ENCODE measurements around the gene AKAP13. TPM values are rescaled to one million over a fixed set of nuclear protein-coding genes. Genes with fewer than 3 reads are reported as not detected.
"Not testable (repeated sequence)": the region's sequence is repeated elsewhere in the genome, so short reads cannot be mapped to it uniquely, and the experiment has no call there.

AKAP13 gene
- polyA plus RNA-seq, 3 donors: 79.6 to 92.8 (median 87.3) TPM

DNA sequence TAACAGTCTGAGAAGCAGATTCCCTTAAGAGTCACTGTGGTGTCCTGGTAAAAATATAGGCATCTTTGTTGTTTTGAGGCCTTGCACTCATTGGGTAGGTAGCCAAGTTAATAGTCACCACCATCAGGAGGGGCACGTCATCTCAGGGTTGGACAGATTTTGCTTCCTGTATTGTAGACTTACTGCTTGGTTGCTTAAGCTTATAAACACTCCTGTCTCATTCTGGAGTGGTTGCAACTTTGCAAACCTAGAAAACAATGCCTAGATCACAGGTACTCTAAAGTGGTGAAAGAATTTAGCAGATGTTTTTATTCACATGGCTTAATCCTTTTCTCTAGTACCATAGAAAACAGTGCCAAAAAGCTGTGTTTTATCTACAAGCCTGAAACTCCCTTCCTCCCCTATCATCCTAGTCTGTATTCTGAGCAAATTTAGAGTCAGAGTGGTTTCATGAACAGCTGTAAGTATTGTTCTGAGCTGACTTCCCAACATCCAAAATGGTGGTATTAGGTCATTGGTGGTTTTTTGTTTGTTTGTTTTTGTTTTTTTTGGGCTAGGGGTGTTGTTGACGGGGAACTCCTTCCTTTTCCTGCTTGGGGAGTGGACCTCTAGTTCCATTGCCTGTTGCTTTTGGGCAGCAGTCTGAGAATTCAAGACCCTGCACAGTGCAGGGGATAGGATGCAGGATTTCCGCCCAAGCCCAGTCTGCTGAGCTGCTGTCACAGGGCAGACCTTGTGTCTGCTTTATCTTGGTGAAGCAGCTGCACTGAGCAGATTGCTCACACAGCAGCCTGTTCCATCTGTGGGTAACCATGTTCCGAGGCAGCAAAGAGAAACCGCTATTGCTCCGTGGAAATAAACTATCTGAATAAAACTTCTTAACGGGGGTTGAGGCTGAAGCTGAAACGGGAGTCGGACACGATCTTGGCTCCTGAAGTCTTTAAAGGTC, 202.0 kb downstream of the AKAP13 start:
- peak; percentile 38 to 54 (median 41) for DNase-seq (ENCODE audit: low read depth in 3 of 3, low spot score in 2 of 3)

DNA sequence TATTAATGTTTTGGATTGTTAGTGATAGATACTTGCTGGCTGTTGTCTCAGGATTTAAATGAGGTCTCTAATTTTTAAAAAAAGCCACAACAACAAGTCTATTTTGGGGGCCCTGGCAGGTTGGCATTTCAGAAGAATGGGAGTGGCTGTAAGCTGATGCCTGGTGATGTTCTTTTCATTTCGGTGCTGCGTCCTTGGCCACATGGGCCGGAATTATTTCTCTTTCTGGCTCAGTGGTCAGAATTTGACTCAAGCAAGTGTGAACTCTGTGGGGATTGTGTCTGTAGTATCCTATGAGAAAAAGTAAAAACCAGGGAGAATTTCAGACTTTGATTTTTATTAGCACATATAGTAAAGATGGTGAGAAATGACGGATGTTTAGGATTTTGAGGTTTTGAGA, 203.0 kb downstream of the AKAP13 start:
- DNase-seq (ENCODE audit: low read depth in 3 of 3, low spot score in 2 of 3): no peak

DNA sequence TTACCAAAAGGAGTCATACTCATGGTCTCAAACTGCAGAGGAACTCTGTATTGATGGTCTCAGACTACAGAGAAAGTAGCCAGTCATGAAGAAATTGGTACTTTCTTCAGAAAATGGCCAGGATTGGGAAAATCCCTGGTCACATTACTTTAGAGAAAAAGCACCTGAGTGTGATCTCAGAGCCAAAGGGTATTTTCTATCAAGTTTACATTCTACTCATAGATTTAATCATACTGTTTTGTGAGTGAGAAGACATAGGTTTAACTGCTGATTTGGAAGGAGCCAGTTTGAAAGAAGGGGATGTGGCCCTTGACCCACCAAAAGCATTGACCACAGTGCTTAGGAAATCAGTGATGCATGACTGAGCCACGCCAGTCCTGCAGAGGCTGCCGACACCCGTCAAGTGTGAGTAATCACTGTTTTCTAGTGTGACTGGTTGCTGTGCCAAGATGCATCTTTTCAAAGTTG, 203.6 kb downstream of the AKAP13 start:
- no peak for DNase-seq (ENCODE audit: low read depth in 3 of 3, low spot score in 2 of 3)

DNA sequence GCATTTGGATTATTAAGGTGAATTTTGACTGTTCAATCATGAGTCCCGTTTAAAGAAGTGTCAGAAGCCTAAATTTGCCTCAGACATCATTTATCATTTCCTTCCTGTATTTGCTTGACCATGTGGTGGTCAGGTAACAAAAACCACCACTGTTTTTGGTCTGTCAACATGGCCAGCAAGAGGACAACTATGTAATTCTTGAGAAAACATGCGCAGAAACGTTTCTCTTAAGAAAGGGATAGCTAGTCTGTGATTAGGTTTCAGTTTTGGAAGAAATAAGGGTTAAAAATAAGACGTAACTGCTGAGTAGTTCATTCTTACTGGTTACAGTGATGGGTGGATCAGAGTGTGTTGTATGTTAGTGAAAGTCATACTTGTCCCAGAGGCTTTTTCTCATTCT, 204.5 kb downstream of the AKAP13 start:
- DNase-seq (ENCODE audit: low read depth in 3 of 3, low spot score in 2 of 3): no peak

DNA sequence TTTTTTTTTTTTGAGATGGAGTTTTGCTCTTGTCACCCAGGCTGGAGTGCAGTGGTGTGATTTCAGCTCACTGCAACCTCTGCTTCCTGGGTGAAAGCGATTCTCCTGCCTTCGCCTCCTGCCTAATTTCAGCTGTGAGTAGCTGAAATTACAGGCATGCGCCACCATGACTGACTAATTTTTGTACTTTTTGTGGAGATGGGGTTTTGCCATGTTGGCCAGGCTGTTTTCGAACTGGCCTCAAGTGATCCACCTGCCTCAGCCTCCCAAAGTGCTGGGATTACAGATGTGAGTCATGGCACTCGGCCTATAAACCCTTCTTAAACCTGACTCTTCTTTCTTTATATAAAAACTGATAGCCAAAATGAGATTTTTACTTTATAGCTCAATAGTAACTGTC, 205.8 kb downstream of the AKAP13 start:
- not testable (repeated sequence) for DNase-seq (ENCODE audit: low read depth in 3 of 3, low spot score in 2 of 3)

DNA sequence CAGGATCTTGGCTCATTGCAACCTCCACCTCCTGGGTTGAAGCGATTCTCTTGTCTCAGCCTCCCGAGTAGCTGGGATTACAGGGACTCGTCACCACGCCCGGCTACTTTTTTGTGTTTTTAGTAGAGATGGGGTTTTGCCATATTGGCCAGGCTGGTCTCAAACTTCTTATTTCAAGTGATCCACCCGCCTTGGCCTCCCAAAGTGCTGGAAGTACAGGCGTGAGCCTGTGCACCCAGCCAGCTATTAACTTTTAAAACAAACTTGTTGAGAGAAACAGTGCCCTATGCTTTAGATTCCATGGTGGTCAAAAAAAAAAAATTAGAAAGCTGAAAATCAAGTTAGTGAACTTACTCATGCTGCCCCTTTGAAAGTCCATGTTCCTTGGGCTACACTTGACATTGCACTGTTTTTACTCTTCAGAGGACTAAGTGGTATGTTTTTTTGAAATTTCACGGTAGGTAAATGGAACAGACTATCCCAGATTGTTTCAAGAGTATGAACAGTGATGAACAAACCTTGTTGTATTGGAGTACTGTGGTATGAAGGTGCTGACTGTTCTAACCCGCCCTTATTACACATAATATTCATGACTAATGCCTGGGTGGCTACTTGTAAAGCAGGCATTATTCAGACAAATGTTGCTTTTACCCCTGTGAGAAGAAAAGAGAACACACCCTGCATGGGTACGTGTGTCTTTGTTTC, 207.5 kb downstream of the AKAP13 start:
- DNase-seq (ENCODE audit: low read depth in 3 of 3, low spot score in 2 of 3): no peak

DNA sequence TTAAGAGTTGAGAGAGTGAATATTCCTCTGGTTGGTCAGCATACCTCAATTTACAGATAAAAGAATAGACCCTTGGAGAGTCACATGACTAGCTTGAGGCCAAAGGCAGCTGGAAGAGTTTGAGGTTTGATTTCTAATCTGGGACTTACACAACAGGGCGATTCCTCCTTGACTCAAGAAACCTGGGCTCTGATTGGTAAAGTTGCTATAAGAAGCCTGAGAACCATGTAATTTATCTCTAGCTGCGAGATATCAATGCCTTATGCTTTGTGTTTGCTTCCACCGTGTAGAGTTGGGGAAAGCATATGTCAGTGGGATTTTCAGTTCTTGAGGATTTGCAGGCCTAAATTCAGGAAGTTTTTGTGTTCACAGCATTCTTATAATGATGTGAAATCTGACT, 208.3 kb downstream of the AKAP13 start:
- no peak for DNase-seq (ENCODE audit: low read depth in 3 of 3, low spot score in 2 of 3)

DNA sequence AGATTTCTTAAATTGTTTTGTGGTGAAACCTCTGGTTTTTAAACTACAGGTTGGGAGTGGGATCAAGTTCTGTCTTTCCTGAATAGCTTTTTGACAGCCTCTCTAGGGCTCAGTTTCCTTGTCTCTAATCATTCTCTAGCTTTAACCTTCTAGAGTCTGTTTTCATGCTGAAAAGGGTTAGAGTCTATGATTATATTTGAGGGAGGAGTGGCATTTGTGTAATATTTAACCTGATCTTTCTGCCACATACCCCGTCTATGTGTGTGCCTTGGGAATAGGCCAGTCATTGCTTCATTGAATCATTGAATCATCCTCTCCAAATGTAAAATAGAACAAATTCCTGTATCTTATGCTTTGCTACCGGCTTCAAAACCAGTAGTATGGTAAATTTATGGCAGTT, 209.4 kb downstream of the AKAP13 start:
- no peak for DNase-seq (ENCODE audit: low read depth in 3 of 3, low spot score in 2 of 3)

DNA sequence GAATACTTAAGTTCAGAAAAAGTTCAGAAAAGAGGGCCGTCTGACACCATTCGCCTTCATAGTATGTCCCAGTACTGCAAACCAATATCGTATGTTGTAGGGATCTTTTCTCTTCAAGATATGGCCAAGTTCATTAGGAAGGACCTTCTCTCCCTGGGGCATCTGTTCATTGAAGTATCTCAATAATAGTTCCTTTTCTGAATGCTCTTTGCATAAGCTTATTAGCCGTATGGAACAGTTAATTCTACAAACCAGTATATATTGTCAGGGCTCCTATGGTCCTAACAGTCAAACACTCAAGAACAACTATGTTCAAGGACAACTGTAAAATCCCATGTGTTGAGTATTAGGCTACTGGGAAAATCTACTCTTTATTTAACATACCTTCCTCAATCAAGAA, 211.2 kb downstream of the AKAP13 start:
- DNase-seq (ENCODE audit: low read depth in 3 of 3, low spot score in 2 of 3): no peak

DNA sequence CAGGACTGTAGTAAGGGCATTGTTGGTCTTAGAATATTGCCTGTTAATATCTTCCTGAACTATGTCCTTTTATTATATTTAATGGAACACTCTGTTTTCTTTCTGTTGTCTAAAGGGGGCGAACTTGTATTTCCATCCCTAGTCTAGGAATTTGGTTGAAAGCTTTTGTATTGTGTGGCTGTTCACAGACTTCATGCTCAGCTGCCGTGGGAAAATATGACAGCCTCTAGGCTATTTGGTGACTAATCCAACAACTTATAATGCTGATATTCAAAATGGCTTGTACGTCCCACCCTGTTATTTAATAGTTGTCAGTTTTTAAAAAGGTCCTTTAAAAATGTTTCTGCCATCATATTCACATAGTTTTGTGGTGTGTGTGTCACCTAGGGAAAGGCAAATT, 211.7 kb downstream of the AKAP13 start:
- no peak for DNase-seq (ENCODE audit: low read depth in 3 of 3, low spot score in 2 of 3)

DNA sequence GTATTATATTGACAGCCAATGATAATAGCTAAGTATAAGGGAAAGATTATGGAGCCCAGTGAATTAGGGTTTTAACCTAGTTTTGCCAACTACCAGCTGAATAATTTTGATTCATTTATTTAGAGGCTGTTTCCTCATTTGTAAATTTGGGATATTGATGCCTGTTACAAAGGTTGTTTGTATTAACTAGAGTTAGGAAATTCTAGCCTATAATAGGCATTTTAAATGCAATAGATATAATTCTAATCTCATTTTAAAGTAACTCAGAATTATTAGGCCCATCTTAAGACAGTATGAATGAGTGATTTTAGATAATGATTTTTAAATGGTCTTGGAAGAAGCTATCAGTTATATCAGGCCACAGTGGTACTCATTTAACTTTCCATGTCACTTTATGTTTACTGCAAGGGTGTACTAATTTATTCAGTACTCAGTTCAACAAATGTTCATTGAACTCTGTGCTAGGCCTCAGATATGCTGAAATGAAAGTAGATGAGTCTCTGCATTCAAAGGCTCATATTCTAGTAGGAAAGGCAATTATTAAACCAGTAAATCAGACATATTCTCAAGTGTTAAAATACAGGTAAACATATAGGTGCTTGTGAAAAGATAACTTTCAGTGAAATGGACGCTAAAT, 213.5 kb downstream of the AKAP13 start:
- no peak for DNase-seq (ENCODE audit: low read depth in 3 of 3, low spot score in 2 of 3)

DNA sequence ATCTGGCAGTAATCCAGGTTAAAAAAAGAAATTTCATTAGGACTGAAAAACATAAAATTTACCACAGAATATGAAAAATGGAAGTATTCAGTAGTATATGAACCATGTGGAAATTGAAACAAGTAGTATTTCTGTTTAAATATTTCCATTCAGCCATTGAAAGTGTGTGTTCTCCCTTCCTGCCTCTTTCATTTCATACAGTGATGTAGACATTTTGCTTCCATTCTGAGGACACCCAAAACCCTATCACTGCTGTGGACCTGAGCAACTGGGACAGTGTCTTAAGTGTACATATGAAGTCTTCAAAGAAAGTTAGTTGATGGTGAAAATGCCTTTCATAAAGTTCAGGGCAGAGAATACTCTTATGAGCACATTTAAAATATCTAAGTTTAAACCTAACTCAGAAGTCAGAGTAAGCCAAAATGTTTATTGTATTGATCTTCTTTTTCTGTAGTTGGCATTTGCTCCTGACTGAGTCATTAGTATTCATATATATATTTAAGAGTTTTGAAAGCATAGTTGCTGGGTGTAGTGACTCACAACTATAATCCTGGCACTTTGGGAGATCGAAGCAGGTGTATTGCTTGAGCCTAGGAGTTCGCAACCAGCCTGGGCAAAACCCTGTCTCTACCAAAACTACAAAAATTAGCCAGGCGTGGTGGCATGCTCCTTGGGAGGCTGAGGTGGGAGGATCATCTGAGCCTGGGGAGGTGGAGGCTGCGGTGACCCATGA, 215.6 kb downstream of the AKAP13 start:
- no peak for DNase-seq (ENCODE audit: low read depth in 3 of 3, low spot score in 2 of 3)

DNA sequence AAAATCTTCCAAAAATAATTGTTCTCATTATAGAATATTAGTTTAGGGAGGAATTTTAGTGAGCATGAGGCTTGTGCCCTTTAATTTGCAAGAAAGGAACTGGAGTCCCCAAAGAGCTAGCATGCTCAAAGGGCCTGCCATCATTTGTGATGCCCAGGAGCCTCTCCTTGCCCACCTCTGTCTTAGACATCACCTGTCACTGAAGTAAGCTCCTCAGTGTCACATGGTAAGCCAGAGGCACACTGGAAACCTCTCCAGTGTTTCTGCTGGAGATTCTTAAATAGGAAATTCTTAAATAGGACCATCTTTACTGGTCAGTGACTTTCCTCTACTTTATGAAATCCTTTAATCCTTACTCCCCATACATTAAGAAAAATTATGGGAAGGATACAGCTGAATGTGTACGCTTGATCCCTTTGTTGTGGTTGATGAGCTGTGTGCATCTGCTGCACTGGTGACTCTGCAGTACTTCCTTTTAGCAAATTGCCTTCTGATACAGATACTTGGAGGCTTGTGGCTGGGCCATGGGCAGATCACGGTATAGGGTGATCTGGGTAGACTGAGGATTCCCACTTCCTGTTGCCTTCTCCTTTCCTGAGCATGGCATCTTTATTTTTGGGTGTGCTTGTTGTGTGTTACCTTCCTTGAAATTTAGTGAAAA, 216.9 kb downstream of the AKAP13 start:
- no peak for DNase-seq (ENCODE audit: low read depth in 3 of 3, low spot score in 2 of 3)

DNA sequence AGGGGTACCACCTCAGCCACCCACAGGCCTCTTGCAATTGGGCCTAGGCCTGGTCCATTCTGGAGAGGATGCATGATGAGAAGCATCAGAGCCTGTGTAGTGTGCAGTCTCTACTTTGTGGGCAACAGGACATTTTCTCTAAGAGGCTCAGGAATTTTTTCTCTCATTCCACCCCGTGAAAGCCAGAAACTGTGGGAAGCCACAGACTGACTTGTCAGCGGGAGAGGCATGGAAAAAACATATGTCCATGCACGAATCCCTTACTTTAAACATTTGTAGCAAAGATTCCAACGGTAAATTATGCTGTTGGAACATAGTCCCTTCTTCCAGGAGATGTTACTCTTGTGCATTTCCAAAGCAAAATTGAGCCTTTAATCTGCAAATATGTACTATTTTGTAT, 217.8 kb downstream of the AKAP13 start:
- no peak for DNase-seq (ENCODE audit: low read depth in 3 of 3, low spot score in 2 of 3)

DNA sequence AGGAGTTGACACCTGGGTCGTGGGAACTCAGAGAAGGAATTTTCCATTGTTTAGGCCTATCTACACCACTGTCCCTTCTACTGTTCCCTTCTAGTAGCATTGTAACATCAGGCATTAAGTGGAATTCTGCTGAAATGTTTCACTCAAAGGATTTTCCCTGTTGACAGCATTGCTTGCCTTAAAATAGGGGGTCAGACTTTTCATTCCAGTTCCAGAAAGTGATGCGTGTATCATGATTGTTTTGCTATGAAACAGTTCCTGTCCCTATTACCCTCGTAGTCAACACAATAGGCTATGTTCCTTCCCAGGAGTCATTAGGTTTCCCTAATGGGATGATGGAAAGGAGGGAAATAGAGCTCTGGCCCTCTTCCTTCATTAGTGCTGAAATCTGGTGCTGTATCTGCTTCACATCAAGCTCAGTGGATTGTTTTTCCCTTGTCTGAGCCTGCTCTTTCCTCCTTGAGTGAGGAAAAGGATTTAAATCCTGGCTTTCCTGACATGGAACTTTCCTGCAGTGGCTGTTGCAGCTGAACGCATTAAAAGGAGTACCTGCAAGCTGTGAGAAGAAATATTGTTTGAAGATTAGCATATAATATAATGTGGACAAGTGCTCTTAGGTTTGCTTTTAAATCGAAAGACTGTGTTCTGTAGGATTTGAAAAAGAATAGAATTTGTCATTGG, 218.5 kb downstream of the AKAP13 start:
- no peak for DNase-seq (ENCODE audit: low read depth in 3 of 3, low spot score in 2 of 3)

DNA sequence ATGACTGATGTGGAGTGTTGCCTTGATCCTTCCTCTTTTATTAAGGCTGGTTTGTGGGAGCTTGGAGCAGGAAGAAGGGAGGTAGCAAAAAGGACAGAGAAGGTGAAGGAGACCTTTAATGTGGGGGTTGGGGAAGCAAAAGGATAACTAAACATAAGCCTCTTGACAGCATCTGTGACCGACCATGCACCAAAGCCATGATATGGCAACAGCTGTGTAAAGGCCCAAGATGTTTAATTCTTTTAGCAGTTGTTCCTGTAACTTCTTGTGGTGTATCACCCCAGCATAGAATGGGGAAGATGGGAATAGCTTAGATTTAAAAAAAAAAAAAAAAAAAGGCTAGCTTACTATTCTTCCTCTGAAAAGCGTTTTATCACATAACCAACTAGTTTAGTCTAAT, 219.6 kb downstream of the AKAP13 start:
- no peak for DNase-seq (ENCODE audit: low read depth in 3 of 3, low spot score in 2 of 3)

DNA sequence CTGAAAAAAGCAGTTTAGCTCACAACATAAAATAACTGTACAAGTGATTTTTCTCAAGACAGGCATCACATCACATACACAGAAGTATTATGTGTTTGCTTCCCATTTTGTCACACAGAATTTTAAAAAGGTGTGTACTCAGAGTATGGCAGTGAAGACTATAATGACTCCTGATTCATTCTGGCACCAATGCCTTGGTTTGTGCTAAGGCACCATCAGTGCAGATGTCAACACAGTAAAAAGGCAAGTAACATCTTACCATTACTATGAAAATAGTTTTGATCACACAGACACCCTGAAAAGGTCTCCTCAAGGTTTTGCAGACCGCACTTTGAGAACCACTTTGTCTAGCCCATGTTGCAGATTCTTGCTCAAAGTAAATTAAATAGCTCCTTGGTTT, 222.8 kb downstream of the AKAP13 start:
- DNase-seq (ENCODE audit: low read depth in 3 of 3, low spot score in 2 of 3): no peak

DNA sequence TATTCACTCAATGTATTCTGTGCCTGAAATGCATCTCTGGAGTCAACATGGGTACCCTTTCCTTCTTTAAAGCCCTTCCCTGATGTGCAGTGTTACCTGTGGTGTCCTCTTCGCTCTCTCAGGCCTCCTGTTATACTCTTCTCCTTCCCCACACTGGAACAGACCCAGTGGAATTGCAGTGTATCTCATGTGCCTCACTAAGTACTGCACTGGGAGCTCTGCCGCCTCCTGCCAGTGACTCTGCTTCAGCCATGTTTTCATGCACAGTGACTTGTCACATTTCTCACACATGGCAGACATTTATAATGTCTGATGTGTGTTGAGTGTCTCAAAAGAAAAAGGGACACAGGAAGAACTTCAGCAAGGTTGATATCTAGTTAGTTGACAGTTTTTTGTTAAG, 223.3 kb downstream of the AKAP13 start:
- no peak for DNase-seq (ENCODE audit: low read depth in 3 of 3, low spot score in 2 of 3)

DNA sequence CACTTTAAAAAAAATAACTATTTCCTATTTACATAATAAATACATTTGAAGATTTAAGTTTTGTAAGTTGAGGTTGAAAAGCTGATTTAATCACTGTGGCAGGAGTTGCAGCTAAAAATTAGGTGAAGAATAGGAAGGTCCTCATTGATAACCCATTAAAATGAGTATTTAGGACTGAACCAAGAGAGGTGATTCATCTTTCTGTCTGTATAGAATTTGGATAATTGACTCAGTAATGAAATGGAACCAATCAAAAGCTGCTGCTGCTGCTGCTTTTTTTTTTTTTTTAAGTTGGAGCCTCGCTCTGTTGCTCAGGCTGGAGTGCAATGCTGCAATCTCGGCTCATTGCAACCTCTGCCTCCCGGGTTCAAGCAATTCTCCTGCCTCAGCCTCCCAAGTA, 223.8 kb downstream of the AKAP13 start:
- DNase-seq (ENCODE audit: low read depth in 3 of 3, low spot score in 2 of 3): no peak

DNA sequence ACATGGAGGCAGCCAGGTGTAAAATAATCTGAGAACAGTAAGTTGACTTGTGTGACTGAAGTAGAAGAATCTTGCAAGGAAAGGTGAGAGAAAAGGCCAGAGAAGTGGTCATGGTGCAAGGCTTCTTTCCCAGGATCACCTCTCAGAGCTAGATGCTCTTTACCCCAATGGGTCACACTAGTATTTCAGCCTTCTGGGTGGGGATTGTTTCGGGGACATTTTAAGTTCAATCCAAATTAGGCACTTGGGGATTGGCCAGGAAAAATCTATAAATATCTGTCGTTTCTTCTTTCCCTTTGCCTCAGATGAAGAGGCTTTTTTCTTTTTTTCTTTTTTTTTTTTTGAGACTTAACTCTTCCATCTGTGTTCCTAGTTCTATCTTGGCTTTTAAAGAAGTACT, 226.3 kb downstream of the AKAP13 start:
- no peak for DNase-seq (ENCODE audit: low read depth in 3 of 3, low spot score in 2 of 3)
